AG09309 (cell line): ENCODE data around the gene PCBP2.
"Not testable (repeated sequence)": the region's sequence is repeated elsewhere in the genome, so short reads cannot be mapped to it uniquely, and the experiment has no call there.

Experiments used
- DNase-seq: peaks from one replicate; pipeline ENCODE4 v3.0.0-alpha.2; 2010; ENCODE audit warnings: low read depth
- H3K4me3 ChIP-seq: 2 replicates; pipeline ENCODE4 v1.5.1; 2011; ENCODE audit warnings: mild to moderate bottlenecking, low read depth, low read length, moderate library complexity; ENCODE audit not compliant: control insufficient read depth
- TF ChIP-seq, protein P1 (sequence below): IDR thresholded peaks from 2 replicates; pipeline ENCODE4 v1.5.1; 2011; ENCODE audit warnings: mild to moderate bottlenecking, low read depth, low read length, inconsistent platforms; ENCODE audit not compliant: insufficient read depth, control insufficient read depth; ENCODE audit errors: missing control alignments

Gene PCBP2

DNA sequence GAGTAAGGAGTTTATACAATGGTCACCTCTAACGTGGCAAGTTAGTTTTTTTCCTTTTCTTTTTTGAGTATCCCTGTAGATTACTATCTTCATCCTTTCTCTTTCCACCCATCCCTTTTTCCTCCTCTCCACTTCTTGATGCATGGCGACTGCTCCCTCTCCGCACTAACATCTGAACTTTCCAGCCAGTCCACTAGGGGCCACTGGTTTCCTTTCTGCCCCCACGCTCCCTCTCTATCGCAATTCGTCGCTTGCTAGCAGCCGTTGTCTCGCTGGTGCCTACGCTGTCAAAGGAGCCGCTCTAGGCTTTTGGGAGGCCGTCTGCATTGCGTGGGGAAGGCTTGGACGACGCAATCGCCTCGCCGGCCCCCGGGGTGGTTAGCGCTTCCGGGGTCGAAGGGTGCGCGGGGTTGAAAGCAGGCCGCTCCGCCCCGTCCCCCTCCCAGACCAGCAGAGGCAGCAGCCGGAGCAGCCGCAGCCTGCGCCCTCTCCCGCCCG lies at the start of gene PCBP2:
Gene PCBP2, plus strand, starts transcription at position 442 of the 498 bp plus-strand sequence. CDS start 2,699 bp downstream, outside the sequence.
- TF ChIP-seq, protein P1, sequence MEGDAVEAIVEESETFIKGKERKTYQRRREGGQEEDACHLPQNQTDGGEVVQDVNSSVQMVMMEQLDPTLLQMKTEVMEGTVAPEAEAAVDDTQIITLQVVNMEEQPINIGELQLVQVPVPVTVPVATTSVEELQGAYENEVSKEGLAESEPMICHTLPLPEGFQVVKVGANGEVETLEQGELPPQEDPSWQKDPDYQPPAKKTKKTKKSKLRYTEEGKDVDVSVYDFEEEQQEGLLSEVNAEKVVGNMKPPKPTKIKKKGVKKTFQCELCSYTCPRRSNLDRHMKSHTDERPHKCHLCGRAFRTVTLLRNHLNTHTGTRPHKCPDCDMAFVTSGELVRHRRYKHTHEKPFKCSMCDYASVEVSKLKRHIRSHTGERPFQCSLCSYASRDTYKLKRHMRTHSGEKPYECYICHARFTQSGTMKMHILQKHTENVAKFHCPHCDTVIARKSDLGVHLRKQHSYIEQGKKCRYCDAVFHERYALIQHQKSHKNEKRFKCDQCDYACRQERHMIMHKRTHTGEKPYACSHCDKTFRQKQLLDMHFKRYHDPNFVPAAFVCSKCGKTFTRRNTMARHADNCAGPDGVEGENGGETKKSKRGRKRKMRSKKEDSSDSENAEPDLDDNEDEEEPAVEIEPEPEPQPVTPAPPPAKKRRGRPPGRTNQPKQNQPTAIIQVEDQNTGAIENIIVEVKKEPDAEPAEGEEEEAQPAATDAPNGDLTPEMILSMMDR, result peak; percentile 91
- peak; percentile 98 for DNase-seq
- H3K4me3 ChIP-seq, result peak within 1 kb of the TSS; percentile 74

DNA sequence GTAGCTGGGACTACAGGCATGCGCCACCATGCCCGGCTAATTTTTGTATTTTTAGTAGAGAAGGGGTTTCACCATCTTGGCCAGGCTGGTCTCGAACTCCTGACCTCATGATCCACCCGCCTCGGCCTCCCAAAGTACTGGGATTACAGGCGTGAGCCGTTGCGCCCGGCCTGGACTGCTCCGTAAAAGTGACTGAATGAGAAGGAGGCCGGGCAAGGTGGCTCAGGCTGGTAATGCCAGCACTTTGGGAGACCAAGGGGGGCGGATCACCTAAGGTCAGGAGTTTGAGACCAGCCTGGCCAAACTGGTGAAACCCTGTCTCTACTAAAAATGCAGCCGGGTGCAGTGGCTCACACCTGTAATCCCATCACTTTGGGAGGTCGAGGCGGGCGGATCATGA lies 49.6 kb upstream of the PCBP2 start:
- H3K4me3 ChIP-seq, DNase-seq: not testable (repeated sequence)

DNA sequence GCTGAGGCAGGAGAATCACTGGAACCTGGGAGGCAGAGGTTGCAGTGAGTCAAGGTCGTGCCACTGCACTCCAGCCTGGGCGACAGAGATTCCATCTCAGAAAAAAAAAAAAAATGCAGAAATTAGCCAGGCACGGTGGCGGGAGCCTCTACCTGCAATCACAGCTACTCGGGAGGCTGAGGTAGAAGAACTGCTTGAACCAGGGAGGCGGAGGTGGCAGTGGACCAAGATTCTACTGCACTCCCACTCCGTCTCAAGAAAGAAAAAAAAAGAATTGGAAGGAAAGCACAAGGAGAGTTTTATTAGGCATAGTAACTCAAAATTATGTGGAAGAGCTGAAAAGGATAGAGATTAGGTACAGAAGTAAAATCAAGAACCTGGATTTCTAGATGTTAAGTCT lies 49.0 kb upstream of the PCBP2 start:
- H3K4me3 ChIP-seq, result no peak overlapping the region
- TF ChIP-seq, protein P1, result no peak
- DNase-seq, result no peak

DNA sequence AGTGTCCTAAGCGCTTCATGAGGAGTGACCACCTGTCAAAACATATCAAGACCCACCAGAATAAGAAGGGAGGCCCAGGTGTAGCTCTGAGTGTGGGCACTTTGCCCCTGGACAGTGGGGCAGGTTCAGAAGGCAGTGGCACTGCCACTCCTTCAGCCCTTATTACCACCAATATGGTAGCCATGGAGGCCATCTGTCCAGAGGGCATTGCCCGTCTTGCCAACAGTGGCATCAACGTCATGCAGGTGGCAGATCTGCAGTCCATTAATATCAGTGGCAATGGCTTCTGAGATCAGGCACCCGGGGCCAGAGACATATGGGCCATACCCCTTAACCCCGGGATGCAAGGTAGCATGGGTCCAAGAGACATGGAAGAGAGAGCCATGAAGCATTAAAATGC lies 41.0 kb upstream of the PCBP2 start:
- DNase-seq, result no peak
- TF ChIP-seq, protein P1, result no peak
- H3K4me3 ChIP-seq, result no peak overlapping the region

DNA sequence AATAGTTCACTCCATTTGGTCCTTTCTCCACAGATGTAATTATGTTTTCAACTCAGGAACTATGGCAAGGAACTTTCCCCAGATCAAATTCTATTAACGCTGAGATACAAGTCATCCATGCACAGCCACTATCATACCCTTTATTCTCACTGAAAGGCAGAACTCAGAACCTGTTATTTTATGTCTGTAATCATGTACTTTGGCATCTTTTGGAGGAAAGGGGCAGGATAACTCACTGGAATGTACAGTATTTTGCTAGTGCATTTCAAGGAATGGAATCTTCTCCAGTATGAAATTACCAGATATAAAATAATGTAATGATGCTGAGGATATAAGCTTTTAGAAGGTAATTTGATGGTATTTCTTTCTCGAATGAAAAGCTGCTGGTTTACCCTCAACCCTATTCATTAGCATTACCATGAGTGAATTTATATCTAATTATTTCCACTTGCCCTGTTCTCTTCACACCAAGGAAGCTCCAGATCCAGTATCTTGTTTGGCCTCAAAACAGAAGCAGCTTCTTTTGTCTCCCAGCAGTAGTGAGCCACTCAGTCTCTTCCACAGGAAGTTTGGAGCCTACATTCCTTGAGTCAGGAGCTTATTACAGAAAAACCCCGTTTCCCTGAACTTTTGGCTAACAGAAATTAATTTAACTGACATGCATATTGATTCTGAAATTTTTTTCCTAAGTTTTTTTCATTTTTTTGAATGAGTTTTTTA lies 38.3 kb upstream of the PCBP2 start:
- DNase-seq, result no peak
- TF ChIP-seq, protein P1, result no peak
- H3K4me3 ChIP-seq, result no peak overlapping the region

DNA sequence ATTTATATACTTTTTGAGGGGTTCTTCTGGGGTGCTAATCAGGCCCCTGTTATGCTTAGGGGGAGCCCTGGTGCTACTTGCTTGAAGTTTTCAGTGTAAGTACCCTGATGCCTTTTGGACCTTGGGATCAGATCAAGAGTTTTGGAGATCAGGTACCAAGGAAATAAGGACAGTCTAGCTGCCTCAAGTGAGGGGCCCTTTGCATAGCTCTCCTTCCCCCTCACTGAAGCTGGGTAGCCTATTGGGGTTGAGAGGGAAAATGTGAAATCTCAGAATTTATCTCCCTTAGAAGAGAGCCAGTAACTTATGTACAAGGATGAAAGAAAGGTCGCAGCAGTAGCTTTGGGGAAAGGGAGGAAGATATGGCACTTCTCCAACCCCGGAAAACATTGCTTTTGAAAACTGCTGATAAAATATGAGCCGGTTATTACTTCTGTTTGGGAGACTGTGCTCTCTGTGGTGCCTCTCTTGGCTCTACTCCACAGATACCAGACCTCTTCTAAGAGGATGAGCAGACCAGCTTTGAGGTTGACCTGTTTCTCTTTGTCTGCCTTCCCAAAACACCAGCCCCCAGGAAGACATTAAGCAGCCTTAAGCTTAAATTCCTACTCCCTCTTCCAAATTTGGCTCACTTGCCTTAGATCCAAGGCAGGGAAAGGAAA lies 37.0 kb upstream of the PCBP2 start:
- DNase-seq, result no peak
- TF ChIP-seq, protein P1, result no peak
- H3K4me3 ChIP-seq, result no peak overlapping the region

DNA sequence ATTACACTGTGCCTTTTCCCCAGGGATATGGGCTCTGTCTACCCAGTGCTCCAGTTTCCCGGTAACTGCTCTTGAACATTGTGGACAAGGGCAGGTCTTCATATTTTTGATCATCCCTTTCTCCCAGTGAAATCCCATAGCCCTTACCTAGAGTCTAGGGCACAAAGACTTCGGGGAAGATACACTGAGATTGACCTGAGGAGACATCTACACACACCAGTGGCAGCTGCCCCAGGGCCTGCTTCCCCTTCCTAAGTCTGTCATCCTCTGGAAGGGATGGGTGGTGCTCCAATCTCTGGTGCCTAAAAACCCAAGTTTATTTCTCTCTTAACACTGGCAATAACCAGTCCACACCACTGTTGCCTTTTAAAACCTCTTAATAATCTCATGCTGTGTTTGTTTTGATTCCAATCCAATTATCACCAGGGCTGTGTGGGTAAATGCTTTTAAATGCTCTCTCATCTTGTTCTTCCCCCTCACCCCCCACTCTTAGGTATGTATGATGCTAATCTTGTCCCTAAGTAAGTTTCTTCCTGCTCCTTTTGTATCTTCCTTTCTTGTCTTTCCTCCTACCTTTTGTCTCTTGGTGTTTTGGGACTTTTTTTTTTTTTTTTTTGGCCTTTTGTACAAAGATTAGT lies 36.0 kb upstream of the PCBP2 start:
- not testable (repeated sequence) for H3K4me3 ChIP-seq, DNase-seq

DNA sequence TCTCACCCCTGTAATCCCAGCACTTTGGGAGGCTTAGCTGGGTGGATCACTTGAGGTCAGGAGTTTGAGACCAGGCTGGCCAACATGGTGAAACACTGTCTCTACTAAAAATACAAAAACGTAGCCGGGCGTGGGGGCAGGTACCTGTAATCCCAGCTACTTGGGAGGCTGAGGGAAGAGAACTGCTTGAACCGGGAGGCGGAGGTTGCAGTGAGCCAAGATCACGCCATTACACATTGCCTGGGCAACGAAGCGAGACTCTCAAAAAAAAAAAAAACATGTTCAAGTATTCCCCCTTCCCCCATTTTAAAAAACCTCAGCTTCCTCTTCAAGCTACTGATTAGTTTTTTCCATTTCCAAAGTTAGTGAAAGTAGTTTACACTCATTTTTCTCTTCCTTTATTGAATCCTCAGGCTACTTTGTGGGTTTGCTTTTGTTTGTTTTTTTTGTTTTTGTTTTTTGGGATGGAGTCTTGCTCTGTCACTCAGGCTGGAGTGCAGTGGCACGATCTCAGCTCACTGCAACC lies 34.5 kb upstream of the PCBP2 start:
- not testable (repeated sequence) for DNase-seq, H3K4me3 ChIP-seq
